Measurements from ENCODE around the gene IRF2.

DNA sequence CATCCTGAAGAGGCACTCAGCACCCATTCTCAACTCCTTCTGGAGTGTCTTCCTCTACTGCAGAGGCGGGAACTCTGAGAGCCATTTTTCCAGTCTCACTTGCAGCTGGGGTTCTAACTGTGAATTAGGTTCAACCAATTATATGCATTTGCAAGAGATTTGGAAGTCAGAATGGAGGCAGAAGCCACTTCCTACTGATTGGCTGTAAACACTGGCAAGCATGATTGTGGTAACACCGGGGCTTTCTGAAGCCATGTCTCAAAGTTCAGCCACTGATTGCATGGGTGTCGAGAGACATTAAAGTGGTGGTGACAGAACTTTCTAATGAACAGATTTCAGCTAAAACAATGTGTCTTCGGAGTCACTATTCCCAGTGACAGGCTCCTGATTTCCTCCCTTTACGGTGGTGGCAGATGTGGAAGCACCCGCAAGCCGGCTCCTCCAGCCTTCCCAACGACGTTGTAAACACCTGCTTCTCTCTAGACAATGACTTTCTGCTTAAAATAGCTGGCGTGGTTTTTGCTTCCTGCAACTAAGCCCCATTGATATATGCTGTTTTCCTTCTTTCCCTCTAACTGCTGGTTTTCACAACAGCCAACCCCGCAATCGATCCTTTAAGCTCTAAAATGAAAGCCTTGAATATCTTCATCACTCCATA, 92.0 kb downstream of the IRF2 start:
- TF ChIP-seq, protein P1, sequence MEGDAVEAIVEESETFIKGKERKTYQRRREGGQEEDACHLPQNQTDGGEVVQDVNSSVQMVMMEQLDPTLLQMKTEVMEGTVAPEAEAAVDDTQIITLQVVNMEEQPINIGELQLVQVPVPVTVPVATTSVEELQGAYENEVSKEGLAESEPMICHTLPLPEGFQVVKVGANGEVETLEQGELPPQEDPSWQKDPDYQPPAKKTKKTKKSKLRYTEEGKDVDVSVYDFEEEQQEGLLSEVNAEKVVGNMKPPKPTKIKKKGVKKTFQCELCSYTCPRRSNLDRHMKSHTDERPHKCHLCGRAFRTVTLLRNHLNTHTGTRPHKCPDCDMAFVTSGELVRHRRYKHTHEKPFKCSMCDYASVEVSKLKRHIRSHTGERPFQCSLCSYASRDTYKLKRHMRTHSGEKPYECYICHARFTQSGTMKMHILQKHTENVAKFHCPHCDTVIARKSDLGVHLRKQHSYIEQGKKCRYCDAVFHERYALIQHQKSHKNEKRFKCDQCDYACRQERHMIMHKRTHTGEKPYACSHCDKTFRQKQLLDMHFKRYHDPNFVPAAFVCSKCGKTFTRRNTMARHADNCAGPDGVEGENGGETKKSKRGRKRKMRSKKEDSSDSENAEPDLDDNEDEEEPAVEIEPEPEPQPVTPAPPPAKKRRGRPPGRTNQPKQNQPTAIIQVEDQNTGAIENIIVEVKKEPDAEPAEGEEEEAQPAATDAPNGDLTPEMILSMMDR (IDR thresholded peaks at IDR 0.05; ENCODE audit: poor library complexity, severe bottlenecking) = no peak
- no peak for TF ChIP-seq POLR2AphosphoS5 (IDR thresholded peaks at IDR 0.05)
- no peak for TF ChIP-seq EP300 (conservative IDR thresholded peaks at IDR 0.05; ENCODE audit: poor library complexity, severe bottlenecking)
- TF ChIP-seq EZH2 (IDR thresholded peaks at IDR 0.05; ENCODE audit: borderline replicate concordance, insufficient read depth, low read length, poor library complexity, severe bottlenecking) = no peak
